C1 segment of cervical spinal cord (tissue), 14 donors: Measurements from ENCODE around the gene ENPP7.

Experiments
- DNase-seq, 14 donors: peaks; one replicate each; lab custom pipeline; 2025; lab: John Stamatoyannopoulos, UW

ENPP7 gene

GRCh38 chr17:79730769-79731483, at the start of gene ENPP7:
Gene ENPP7, plus strand, starts transcription at chr17:79730943. Its CDS starts 197 bp downstream, at chr17:79731140.
- no peak for DNase-seq

GRCh38 chr17:79681101-79681621, 49.6 kb upstream of the ENPP7 start:
- DNase-seq: no peak

- DNase-seq: no peak
These were observed 49.0 kb upstream of the ENPP7 start for GRCh38 chr17:79681628-79682261.

GRCh38 chr17:79683365-79683764, 47.4 kb upstream of the ENPP7 start:
- no peak for DNase-seq

- no peak for DNase-seq
These were observed 46.4 kb upstream of the ENPP7 start for GRCh38 chr17:79684132-79684985.

- DNase-seq: no peak
These were observed 45.6 kb upstream of the ENPP7 start for GRCh38 chr17:79685121-79685520.

- no peak for DNase-seq
These were observed 44.3 kb upstream of the ENPP7 start for GRCh38 chr17:79686476-79686875.

- no peak for DNase-seq
These were observed 40.3 kb upstream of the ENPP7 start for GRCh38 chr17:79690466-79690865.

- no peak for DNase-seq
These were observed 39.5 kb upstream of the ENPP7 start for GRCh38 chr17:79690988-79691836.

- peak in 8 of 14 donors; percentile 12 to 76 (median 48) for DNase-seq
These were observed 38.8 kb upstream of the ENPP7 start for GRCh38 chr17:79691931-79692330.

- no peak for DNase-seq
These were observed 37.3 kb upstream of the ENPP7 start for GRCh38 chr17:79693419-79693818.

GRCh38 chr17:79695293-79695790, 35.4 kb upstream of the ENPP7 start:
- DNase-seq: no peak

- DNase-seq: peak in 3 of 14 donors; percentile 9 to 63 (median 33)
These were observed 34.7 kb upstream of the ENPP7 start for GRCh38 chr17:79695797-79696609.

GRCh38 chr17:79696610-79696982, 34.1 kb upstream of the ENPP7 start:
- no peak for DNase-seq

- no peak for DNase-seq
These were observed 32.4 kb upstream of the ENPP7 start for GRCh38 chr17:79698146-79698846.

- no peak for DNase-seq
These were observed 31.2 kb upstream of the ENPP7 start for GRCh38 chr17:79699386-79700036.

GRCh38 chr17:79700592-79700991, 30.2 kb upstream of the ENPP7 start:
- no peak for DNase-seq

- no peak for DNase-seq
These were observed 28.7 kb upstream of the ENPP7 start for GRCh38 chr17:79702034-79702433.
